Neural cell (in vitro differentiated cells): ENCODE measurements around the gene COPS9. TPM values are rescaled to one million over a fixed set of nuclear protein-coding genes. Genes with fewer than 3 reads are reported as not detected.

Source experiments
- H2AFZ ChIP-seq: fragments of 200-600, 300-800 bp; sonication (generic), shearing (Covaris generic); 2 replicates; pipeline ENCODE4 v1.6.0; 2014; ENCODE audit warnings: low read depth, mild to moderate bottlenecking, antibody characterized with exemption, low read length, moderate library complexity
- H3F3A ChIP-seq: fragments of 200-600 bp; shearing (Covaris generic); 2 replicates; pipeline ENCODE4 v1.6.1; 2016; ENCODE audit warnings: mild to moderate bottlenecking, moderate library complexity, mixed read lengths, antibody characterized with exemption, low read length; ENCODE audit not compliant: insufficient read depth, poor library complexity, severe bottlenecking
- H3K27ac ChIP-seq: fragments of 200-600, 300-800 bp; sonication (generic), shearing (Covaris generic); 2 replicates; pipeline ENCODE4 v1.5.1; 2014; ENCODE audit warnings: mild to moderate bottlenecking, low read length, moderate library complexity
- H3K27me3 ChIP-seq: fragments of 300-800, 200-600 bp; sonication (generic), shearing (Covaris generic); 2 replicates; pipeline ENCODE4 v1.6.0; 2014; ENCODE audit warnings: mild to moderate bottlenecking, low read depth, low read length, moderate library complexity; ENCODE audit not compliant: insufficient read depth
- H3K36me3 ChIP-seq: fragments of 300-800, 200-600 bp; sonication (generic), shearing (Covaris generic); 2 replicates; pipeline ENCODE4 v1.5.1; 2014; ENCODE audit warnings: mild to moderate bottlenecking, antibody characterized with exemption, low read length, moderate library complexity; ENCODE audit not compliant: insufficient read depth
- H3K4me2 ChIP-seq: fragments of 300-800, 200-600 bp; sonication (generic), shearing (Covaris generic); 2 replicates; pipeline ENCODE4 v1.6.0; 2014; ENCODE audit warnings: mild to moderate bottlenecking, low read length
- H3K4me3 ChIP-seq: fragments of 300-800, 200-600 bp; sonication (generic), shearing (Covaris generic); 2 replicates; pipeline ENCODE4 v1.5.1; 2014; ENCODE audit warnings: mild to moderate bottlenecking, low read length, moderate library complexity
- H3K79me2 ChIP-seq: fragments of 200-600 bp; shearing (Covaris generic); replicated peaks from 2 replicates; pipeline ENCODE4 v1.6.0; 2014; ENCODE audit warnings: mild to moderate bottlenecking, low read length, moderate library complexity; ENCODE audit not compliant: insufficient read depth
- H3K9ac ChIP-seq: fragments of 300-800, 200-600 bp; sonication (generic), shearing (Covaris generic); 2 replicates; pipeline ENCODE4 v1.6.1; 2016; ENCODE audit warnings: mild to moderate bottlenecking, low read length, mixed read lengths
- H3K9me2 ChIP-seq: fragments of 200-600 bp; shearing (Covaris generic); 2 replicates; pipeline ENCODE4 v1.6.1; 2016; ENCODE audit warnings: mild to moderate bottlenecking, low read length, mixed read lengths; ENCODE audit not compliant: insufficient read depth
- H3K9me3 ChIP-seq: fragments of 200-600, 300-800 bp; sonication (generic), shearing (Covaris generic); 2 replicates; pipeline ENCODE4 v1.6.1; 2016; ENCODE audit warnings: mild to moderate bottlenecking, mixed run types, low read length, moderate library complexity, mixed read lengths
- H4K20me1 ChIP-seq: fragments of 200-600 bp; shearing (Covaris generic); 2 replicates; pipeline ENCODE4 v1.6.1; 2016; ENCODE audit warnings: mild to moderate bottlenecking, mixed run types; ENCODE audit not compliant: insufficient read depth
- CTCF ChIP-seq: fragments of 450-650 bp; IDR thresholded peaks from 2 replicates; pipeline ENCODE4 v1.5.1; 2014; ENCODE audit warnings: antibody characterized with exemption, mild to moderate bottlenecking, moderate library complexity; ENCODE audit not compliant: poor library complexity, severe bottlenecking
- EP300 ChIP-seq: fragments of 450-650 bp; conservative IDR thresholded peaks from 2 replicates; pipeline ENCODE4 v1.6.1; 2014; ENCODE audit warnings: antibody characterized with exemption, mild to moderate bottlenecking, moderate library complexity; ENCODE audit not compliant: poor library complexity, severe bottlenecking
- EZH2 ChIP-seq: fragments of 200-600, 300-800 bp; shearing (Covaris generic), sonication (generic); IDR thresholded peaks from 2 replicates; pipeline ENCODE4 v1.6.1; 2014; ENCODE audit warnings: antibody characterized with exemption, low read length, borderline replicate concordance, mild to moderate bottlenecking; ENCODE audit not compliant: insufficient read depth, poor library complexity, severe bottlenecking
- MXI1 ChIP-seq: fragments of 450-650 bp; conservative IDR thresholded peaks from 2 replicates; pipeline ENCODE4 v1.6.1; 2014; ENCODE audit warnings: antibody characterized with exemption, mild to moderate bottlenecking; ENCODE audit not compliant: poor library complexity, severe bottlenecking
- POLR2AphosphoS5 ChIP-seq: IDR thresholded peaks from 2 replicates; pipeline ENCODE4 v1.6.1; 2012
- RAD21 ChIP-seq: fragments of 450-650 bp; conservative IDR thresholded peaks from 2 replicates; pipeline ENCODE4 v1.6.1; 2014; ENCODE audit warnings: antibody characterized with exemption, mild to moderate bottlenecking, moderate library complexity
- REST ChIP-seq: IDR thresholded peaks from 2 replicates; pipeline ENCODE4 v1.6.1; 2012; ENCODE audit warnings: borderline replicate concordance
- SMC3 ChIP-seq: fragments of 450-650 bp; conservative IDR thresholded peaks from 2 replicates; pipeline ENCODE4 v1.6.1; 2014; ENCODE audit warnings: antibody characterized with exemption, mild to moderate bottlenecking, moderate library complexity; ENCODE audit not compliant: poor library complexity
- TAF1 ChIP-seq: IDR thresholded peaks from 2 replicates; pipeline ENCODE4 v1.6.1; 2012; ENCODE audit warnings: low read depth
- polyA plus RNA-seq: library from polyadenylated mRNA; depleted of rRNA; stranded (reverse); fragments of >200 nt; gene quantifications from 2 replicates; pipeline ENCODE4 v1.2.3, GENCODE V29; 2014

COPS9 gene
- polyA plus RNA-seq, 1 donor from 2014 or later, result 359 TPM

- no peaks in the 10 kb centered on the region for H3K27me3 ChIP-seq
- no peak overlapping the region for H3K4me2 ChIP-seq
- no peak for TF ChIP-seq POLR2AphosphoS5
- TF ChIP-seq EP300, result no peak
- TF ChIP-seq EZH2, result no peak
- TF ChIP-seq TAF1, result no peak
- TF ChIP-seq RAD21, result no peak
- no peak for TF ChIP-seq REST
- TF ChIP-seq CTCF, result no peak
- no peak for TF ChIP-seq MXI1
- TF ChIP-seq SMC3, result no peak
- no peaks in the 10 kb centered on the region for H3K9me3 ChIP-seq
- no peaks in the 10 kb centered on the region for H3K79me2 ChIP-seq
- H2AFZ ChIP-seq, result no peak overlapping the region
- no peaks in the 10 kb centered on the region for H3K36me3 ChIP-seq
- no peak overlapping the region for H3K9ac ChIP-seq
- no peak overlapping the region for H3K4me3 ChIP-seq
- H3F3A ChIP-seq, result no peaks in the 10 kb centered on the region
- no peaks in the 10 kb centered on the region for H3K9me2 ChIP-seq
- H3K27ac ChIP-seq, result no peak overlapping the region
- H4K20me1 ChIP-seq, result no peaks in the 10 kb centered on the region
Observed at GRCh38 chr2:240141736-240142135, 5.6 kb upstream of the COPS9 start.

GRCh38 chr2:240140920-240141319, 4.8 kb upstream of the COPS9 start:
- H3K27ac ChIP-seq, result no peak overlapping the region
- H2AFZ ChIP-seq, result no peak overlapping the region
- no peaks in the 10 kb centered on the region for H3K9me3 ChIP-seq
- no peaks in the 10 kb centered on the region for H4K20me1 ChIP-seq
- H3K79me2 ChIP-seq, result peaks cover 2% of the 10 kb centered on the region
- no peaks in the 10 kb centered on the region for H3K9me2 ChIP-seq
- no peaks in the 10 kb centered on the region for H3F3A ChIP-seq
- no peaks in the 10 kb centered on the region for H3K36me3 ChIP-seq
- TF ChIP-seq REST, result no peak
- no peak for TF ChIP-seq POLR2AphosphoS5
- TF ChIP-seq CTCF, result no peak
- TF ChIP-seq EP300, result no peak
- TF ChIP-seq RAD21, result no peak
- TF ChIP-seq EZH2, result no peak
- no peak for TF ChIP-seq MXI1
- no peak for TF ChIP-seq SMC3
- TF ChIP-seq TAF1, result no peak
- H3K27me3 ChIP-seq, result no peaks in the 10 kb centered on the region
- no peak overlapping the region for H3K4me2 ChIP-seq
- no peak overlapping the region for H3K9ac ChIP-seq
- H3K4me3 ChIP-seq, result no peak overlapping the region
